ENCODE data around the gene GIPC3.
"Not testable (repeated sequence)": the region's sequence is repeated elsewhere in the genome, so short reads cannot be mapped to it uniquely, and the experiment has no call there.

The GIPC3 gene

GRCh38 chr19:3550947-3551791 is 34.1 kb upstream of the GIPC3 start:
- no peak for DNase-seq

GRCh38 chr19:3551792-3552095 is 33.5 kb upstream of the GIPC3 start:
- DNase-seq, result no peak

- DNase-seq, result peak in 2 of 3 donors; percentile 46 to 48
These were observed 30.8 kb upstream of the GIPC3 start for GRCh38 chr19:3554254-3555083.

GRCh38 chr19:3555653-3556422 is 29.4 kb upstream of the GIPC3 start:
- peak in 1 of 3 donors; percentile 5 for DNase-seq

GRCh38 chr19:3556423-3556977 is 28.8 kb upstream of the GIPC3 start:
- no peak for DNase-seq

- peak; percentile 67 to 78 (median 72) for DNase-seq
These were observed 28.3 kb upstream of the GIPC3 start for GRCh38 chr19:3556978-3557460.

GRCh38 chr19:3557461-3558248 is 27.6 kb upstream of the GIPC3 start, which contains the start of gene MFSD12:
TSS of gene MFSD12 (minus strand) at chr19:3557586. CDS start at chr19:3557403, 183 bp downstream.
- DNase-seq, result peak; percentile 99 to 100 (median 99)

GRCh38 chr19:3563709-3564524 is 21.4 kb upstream of the GIPC3 start:
- peak; percentile 69 to 76 (median 74) for DNase-seq

GRCh38 chr19:3565139-3565538 is 20.1 kb upstream of the GIPC3 start:
- DNase-seq, result peak in 2 of 3 donors; percentile 48 to 49

- not testable (repeated sequence) for DNase-seq
These were observed 15.2 kb upstream of the GIPC3 start for GRCh38 chr19:3570042-3570441.

GRCh38 chr19:3570606-3571011 is 14.7 kb upstream of the GIPC3 start:
- peak; percentile 72 to 80 (median 76) for DNase-seq

GRCh38 chr19:3572132-3572854 is 13.0 kb upstream of the GIPC3 start:
- DNase-seq, result peak; percentile 100

- no peak for DNase-seq
These were observed 12.5 kb upstream of the GIPC3 start, which contains the start of gene HMG20B for GRCh38 chr19:3572855-3573161. TSS of gene HMG20B (plus strand) at chr19:3572944. CDS start at chr19:3573310, 366 bp downstream.

GRCh38 chr19:3573162-3573857 is 12.0 kb upstream of the GIPC3 start:
- peak in 2 of 3 donors; percentile 39 to 66 for DNase-seq

- DNase-seq, result peak; percentile 99 to 100 (median 100)
These were observed 11.2 kb upstream of the GIPC3 start for GRCh38 chr19:3573858-3574637.

GRCh38 chr19:3575260-3575741 is 10.0 kb upstream of the GIPC3 start:
- no peak for DNase-seq

- DNase-seq, result no peak
These were observed 9.2 kb upstream of the GIPC3 start for GRCh38 chr19:3575949-3576673.
